GM10248 (cell line): ENCODE data around the gene SLC25A21.

Source experiments
- CTCF ChIA-PET: fragments of 300-600 bp; sonication (Branson Sonifier 250); formaldehyde crosslinking; extraction: SDS; loops from one replicate; lab custom pipeline; 2021; ENCODE audit warnings: antibody characterized with exemption; lab: Yijun Ruan, JAX
- POLR2A ChIA-PET: fragments of 350-650 bp; sonication (Branson Sonifier 250); formaldehyde crosslinking; extraction: SDS; loops from one replicate; lab custom pipeline; 2020; ENCODE audit warnings: antibody characterized with exemption; lab: Yijun Ruan, JAX
- DNase-seq: peaks from one replicate; pipeline ENCODE4 v3.0.0; 2012; ENCODE audit errors: extremely low spot score
- CTCF ChIP-seq: IDR thresholded peaks from 2 replicates; pipeline ENCODE4 v1.5.1; 2012; ENCODE audit warnings: mild to moderate bottlenecking, low read depth; ENCODE audit errors: extremely low read depth, missing control alignments, control extremely low read depth

The SLC25A21 gene

GRCh38 chr14:36658123-36659009 lies 514.0 kb downstream of the SLC25A21 start:
- POLR2A ChIA-PET: no interaction called here
- DNase-seq: no peak

GRCh38 chr14:36657399-36658122 lies 514.8 kb downstream of the SLC25A21 start:
- no peak for TF ChIP-seq CTCF
- POLR2A ChIA-PET: no interaction called here

More at GRCh38 chr14:36658123-36659009, 514.0 kb downstream of the SLC25A21 start:
- CTCF ChIA-PET: interaction anchor here (1.4 kb wide), 1 partner anchor 8 kb away, joined by 3 read pairs; no protein-coding TSS in a partner anchor
- no peak for TF ChIP-seq CTCF

GRCh38 chr14:36656687-36657398 lies 515.6 kb downstream of the SLC25A21 start:
- CTCF ChIA-PET: interaction anchor here (0.9 kb wide), 1 partner anchor 9 kb away, joined by 3 read pairs; no protein-coding TSS in a partner anchor
- peak; percentile 11 for DNase-seq
- POLR2A ChIA-PET: no interaction called here
- TF ChIP-seq CTCF: no peak

More at GRCh38 chr14:36657399-36658122, 514.8 kb downstream of the SLC25A21 start:
- DNase-seq: peak; percentile 9
- CTCF ChIA-PET: no interaction called here

GRCh38 chr14:36655963-36656686 lies 516.3 kb downstream of the SLC25A21 start:
- DNase-seq: peak; percentile 19
- TF ChIP-seq CTCF: peak; percentile 27
- CTCF ChIA-PET: interaction anchor here (0.9 kb wide), 1 partner anchor 9 kb away, joined by 3 read pairs; no protein-coding TSS in a partner anchor
- POLR2A ChIA-PET: no interaction called here

GRCh38 chr14:36655571-36655962 lies 516.8 kb downstream of the SLC25A21 start:
- CTCF ChIA-PET: no interaction called here
- POLR2A ChIA-PET: no interaction called here
- TF ChIP-seq CTCF: no peak
- no peak for DNase-seq
